ENCODE results near the gene FAM219B.

- peak; percentile 75 for TF ChIP-seq POLR2A (IDR thresholded peaks at IDR 0.05; ENCODE audit: low read length)
- no peak for TF ChIP-seq GATA1 (IDR thresholded peaks at IDR 0.05; ENCODE audit: low read depth, low read length)
Observed at GRCh38 chr15:74906450-74907162, at the start of gene FAM219B.

Measured in erythroblast (primary cell).